ENCODE measurements around the gene PAK2. TPM values are rescaled to one million over a fixed set of nuclear protein-coding genes. Genes with fewer than 3 reads are reported as not detected.

PAK2 gene
- total and polyA plus RNA-seq, 10 donors: 21.2 to 113 (median 99.9) TPM

DNA sequence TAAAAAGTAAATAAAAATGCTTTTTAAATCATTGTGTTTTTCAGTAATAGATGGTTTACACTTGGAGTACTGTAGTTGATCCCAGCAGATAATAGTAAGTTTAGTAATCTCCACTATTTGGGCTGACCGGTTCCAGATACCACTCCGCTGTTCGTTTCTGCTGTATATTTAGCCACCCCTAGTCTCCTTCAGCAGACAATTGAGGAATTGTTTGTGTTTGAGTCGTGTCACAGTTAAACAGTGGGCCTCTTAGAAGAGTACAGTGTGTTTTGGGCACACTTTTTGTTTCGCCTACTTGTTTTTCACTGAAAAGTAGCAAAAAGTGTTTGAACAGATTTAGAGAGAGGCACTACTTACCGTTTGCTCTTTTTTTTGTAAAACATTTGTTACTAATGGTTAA, 33.2 kb downstream of the PAK2 start:
- H3K27me3 ChIP-seq (replicated peaks in 1 of 7): no peaks in the 10 kb centered on the region
- peaks cover 0 to 23% (median 4%) of the 10 kb centered on the region in 6 donors for H3K36me3 ChIP-seq
- no peak for DNase-seq
- peaks cover 23 to 99% (median 68%) of the 10 kb centered on the region in 6 donors for H3K4me1 ChIP-seq
- TF ChIP-seq, protein P1, sequence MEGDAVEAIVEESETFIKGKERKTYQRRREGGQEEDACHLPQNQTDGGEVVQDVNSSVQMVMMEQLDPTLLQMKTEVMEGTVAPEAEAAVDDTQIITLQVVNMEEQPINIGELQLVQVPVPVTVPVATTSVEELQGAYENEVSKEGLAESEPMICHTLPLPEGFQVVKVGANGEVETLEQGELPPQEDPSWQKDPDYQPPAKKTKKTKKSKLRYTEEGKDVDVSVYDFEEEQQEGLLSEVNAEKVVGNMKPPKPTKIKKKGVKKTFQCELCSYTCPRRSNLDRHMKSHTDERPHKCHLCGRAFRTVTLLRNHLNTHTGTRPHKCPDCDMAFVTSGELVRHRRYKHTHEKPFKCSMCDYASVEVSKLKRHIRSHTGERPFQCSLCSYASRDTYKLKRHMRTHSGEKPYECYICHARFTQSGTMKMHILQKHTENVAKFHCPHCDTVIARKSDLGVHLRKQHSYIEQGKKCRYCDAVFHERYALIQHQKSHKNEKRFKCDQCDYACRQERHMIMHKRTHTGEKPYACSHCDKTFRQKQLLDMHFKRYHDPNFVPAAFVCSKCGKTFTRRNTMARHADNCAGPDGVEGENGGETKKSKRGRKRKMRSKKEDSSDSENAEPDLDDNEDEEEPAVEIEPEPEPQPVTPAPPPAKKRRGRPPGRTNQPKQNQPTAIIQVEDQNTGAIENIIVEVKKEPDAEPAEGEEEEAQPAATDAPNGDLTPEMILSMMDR (IDR thresholded peaks at IDR 0.05 in 8 of 11, conservative IDR thresholded peaks at IDR 0.05 in 3 of 11): no peak
- no peak for TF ChIP-seq POLR2A (IDR thresholded peaks at IDR 0.05)
- TF ChIP-seq POLR2AphosphoS5 (IDR thresholded peaks at IDR 0.05): no peak
- no peaks in the 10 kb centered on the region for H3K9me3 ChIP-seq
- H3K4me3 ChIP-seq: no peak overlapping the region
- peak overlapping the region in 5 of 8 donors; percentile 59 to 78 (median 68) for H3K27ac ChIP-seq
- intact Hi-C loops (cut with DNase I; ENCODE audit: low total_unique reads): no loop called here
- 87 to 91% (median 89%) methylated on average over 6 of the region's 6 CpGs for WGBS, 5 donors

DNA sequence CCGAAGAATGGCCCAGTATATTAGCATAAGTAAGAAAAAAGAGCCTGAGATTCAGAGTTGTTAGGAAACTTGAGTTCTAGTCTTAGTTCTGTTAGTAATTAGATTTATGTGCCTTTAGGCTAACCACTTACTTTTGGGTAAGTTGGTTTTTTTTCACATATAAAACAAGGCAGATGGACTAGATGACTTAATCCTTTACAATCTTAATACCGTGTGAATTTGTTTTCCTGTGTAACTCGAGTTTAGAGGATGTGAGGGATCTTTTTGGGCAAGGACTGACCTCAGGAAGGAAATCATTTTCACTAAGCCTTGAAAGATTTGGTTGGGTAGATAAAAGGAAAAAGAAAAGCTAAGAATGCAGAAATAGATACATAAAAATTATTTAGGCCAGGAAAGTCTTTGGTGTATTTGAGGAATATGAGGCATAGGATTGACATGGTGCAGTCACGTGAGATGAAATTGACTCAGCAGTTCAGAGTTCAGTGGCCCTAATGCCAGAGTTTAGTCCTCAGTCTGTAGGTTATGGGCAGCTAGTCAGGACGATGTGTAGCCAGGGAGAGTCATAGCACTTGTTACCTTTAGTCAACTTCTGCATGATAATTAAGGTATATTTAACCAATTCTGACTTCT, 34.6 kb downstream of the PAK2 start:
- WGBS, 5 donors: 34 to 44% (median 37%) methylated on average over 5 of the region's 5 CpGs
- H3K9me3 ChIP-seq: no peaks in the 10 kb centered on the region
- H3K27ac ChIP-seq: peak overlapping the region in 7 of 8 donors; percentile 55 to 78 (median 65)

DNA sequence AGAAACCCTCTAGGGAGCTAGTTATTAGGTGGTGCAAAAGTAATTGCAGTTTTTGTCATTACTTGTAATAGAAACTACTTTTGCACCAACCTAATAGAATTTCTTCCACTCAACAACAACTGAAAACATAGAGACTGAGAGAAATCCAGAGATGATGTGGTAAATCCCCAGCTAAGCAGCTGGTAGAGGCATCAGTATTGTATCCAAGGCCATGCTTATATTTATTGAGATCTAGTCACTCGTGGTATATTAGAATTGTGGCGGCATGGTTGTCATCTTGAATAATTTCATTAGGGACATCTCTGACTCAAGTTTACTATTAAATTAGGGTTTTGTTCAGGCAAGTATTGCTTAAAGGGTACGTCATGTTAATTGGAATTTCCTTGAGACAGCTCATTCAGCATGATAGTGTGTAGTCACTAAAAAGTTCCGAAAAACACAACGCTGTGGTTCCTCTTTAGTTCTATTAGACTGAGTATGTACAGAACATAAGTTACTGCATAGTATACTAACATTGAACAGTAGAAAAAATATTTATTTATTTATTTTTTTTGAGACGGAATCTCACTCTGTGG, 35.3 kb downstream of the PAK2 start:
- whole genome bisulfite sequencing, 5 donors: 75 to 88% (median 78%) methylated on average over 6 of the region's 6 CpGs
- Histone ChIP-seq H3K36me3 (peaks cover 0 to 22% (median 4%) of the 10 kb centered on the region in 6 donors), H3K4me3 (no peak overlapping the region), H3K4me1 (peaks cover 23 to 100% (median 76%) of the 10 kb centered on the region in 6 donors), H3K27ac (peak overlapping the region; percentile 29 to 78 (median 62)), H3K27me3 (replicated peaks in 1 of 7) (no peaks in the 10 kb centered on the region), H3K9me3 (no peaks in the 10 kb centered on the region)
- intact Hi-C loops (cut with DNase I; ENCODE audit: low total_unique reads): no loop called here
- DNase-seq: no peak
- TF ChIP-seq, protein P1 (IDR thresholded peaks at IDR 0.05 in 8 of 11, conservative IDR thresholded peaks at IDR 0.05 in 3 of 11): no peak
- no peak for TF ChIP-seq POLR2A (IDR thresholded peaks at IDR 0.05)
- no peak for TF ChIP-seq POLR2AphosphoS5 (IDR thresholded peaks at IDR 0.05)

More for the DNA sequence above, 34.6 kb downstream of the PAK2 start:
- intact Hi-C loops (cut with DNase I; ENCODE audit: low total_unique reads): no loop called here
- TF ChIP-seq POLR2AphosphoS5 (IDR thresholded peaks at IDR 0.05) (no peak), POLR2A (IDR thresholded peaks at IDR 0.05) (no peak)
- TF ChIP-seq, protein P1 (IDR thresholded peaks at IDR 0.05 in 8 of 11, conservative IDR thresholded peaks at IDR 0.05 in 3 of 11): no peak
- Histone ChIP-seq H3K4me3 (no peak overlapping the region), H3K27me3 (replicated peaks in 1 of 7) (no peaks in the 10 kb centered on the region), H3K36me3 (peaks cover 0 to 18% (median 0%) of the 10 kb centered on the region in 6 donors), H3K4me1 (peaks cover 23 to 99% (median 73%) of the 10 kb centered on the region in 6 donors)
- no peak for DNase-seq

DNA sequence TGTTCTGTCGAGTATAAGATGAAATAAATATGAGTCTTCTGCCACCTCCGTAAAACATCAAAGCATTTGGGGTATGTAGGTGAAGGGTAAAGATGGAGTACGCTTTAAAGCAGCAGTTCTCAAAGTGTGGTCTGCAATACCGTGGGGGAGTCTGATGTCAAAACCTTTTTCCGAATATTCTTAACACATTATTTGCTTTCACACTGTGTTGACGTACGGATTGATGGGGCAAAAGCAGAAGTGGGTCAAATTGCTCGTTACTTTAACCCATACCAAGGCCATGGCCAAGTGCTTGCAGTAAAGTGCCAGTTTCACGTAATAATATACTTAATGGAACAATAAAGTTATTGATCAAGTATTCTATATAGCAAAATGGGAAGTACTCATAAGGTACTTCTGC, 36.3 kb downstream of the PAK2 start:
- Histone ChIP-seq H3K27me3 (replicated peaks in 1 of 7) (no peaks in the 10 kb centered on the region), H3K27ac (peak overlapping the region in 4 of 8 donors; percentile 65 to 78 (median 72)), H3K36me3 (peaks cover 0 to 32% (median 6%) of the 10 kb centered on the region in 6 donors), H3K9me3 (peaks cover 0 to 4% (median 0%) of the 10 kb centered on the region in 8 donors), H3K4me3 (no peak overlapping the region), H3K4me1 (peaks cover 23 to 92% (median 73%) of the 10 kb centered on the region in 6 donors)
- TF ChIP-seq POLR2AphosphoS5 (IDR thresholded peaks at IDR 0.05) (no peak), POLR2A (IDR thresholded peaks at IDR 0.05) (no peak)
- TF ChIP-seq, protein P1 (IDR thresholded peaks at IDR 0.05 in 8 of 11, conservative IDR thresholded peaks at IDR 0.05 in 3 of 11): no peak
- intact Hi-C loops (cut with DNase I; ENCODE audit: low total_unique reads): no loop called here
- DNase-seq: no peak
- WGBS, 5 donors: 59 to 78% (median 67%) methylated on average over 9 of the region's 9 CpGs
